Measurements from ENCODE around the gene PIK3C2G.

DNA sequence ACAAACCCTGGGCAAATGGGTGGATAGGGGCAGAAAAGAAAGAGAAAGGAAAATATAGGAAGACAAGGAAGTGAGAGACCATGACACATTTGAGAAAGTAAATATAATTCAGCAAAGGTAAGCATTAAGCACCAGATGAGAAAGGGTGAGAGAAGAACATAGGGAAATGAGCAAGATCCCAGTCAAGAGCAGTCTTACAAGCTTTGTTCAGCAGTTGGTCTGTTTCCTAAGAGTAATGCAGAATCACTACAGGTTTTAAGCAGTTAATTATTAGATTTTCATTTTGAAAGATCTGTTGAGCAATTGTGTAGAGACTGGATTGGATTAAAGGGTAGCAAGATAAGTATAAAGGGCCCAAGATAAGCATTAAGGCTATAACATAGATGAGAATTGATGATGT is 330.2 kb downstream of the PIK3C2G start:
- TF ChIP-seq, protein P1, sequence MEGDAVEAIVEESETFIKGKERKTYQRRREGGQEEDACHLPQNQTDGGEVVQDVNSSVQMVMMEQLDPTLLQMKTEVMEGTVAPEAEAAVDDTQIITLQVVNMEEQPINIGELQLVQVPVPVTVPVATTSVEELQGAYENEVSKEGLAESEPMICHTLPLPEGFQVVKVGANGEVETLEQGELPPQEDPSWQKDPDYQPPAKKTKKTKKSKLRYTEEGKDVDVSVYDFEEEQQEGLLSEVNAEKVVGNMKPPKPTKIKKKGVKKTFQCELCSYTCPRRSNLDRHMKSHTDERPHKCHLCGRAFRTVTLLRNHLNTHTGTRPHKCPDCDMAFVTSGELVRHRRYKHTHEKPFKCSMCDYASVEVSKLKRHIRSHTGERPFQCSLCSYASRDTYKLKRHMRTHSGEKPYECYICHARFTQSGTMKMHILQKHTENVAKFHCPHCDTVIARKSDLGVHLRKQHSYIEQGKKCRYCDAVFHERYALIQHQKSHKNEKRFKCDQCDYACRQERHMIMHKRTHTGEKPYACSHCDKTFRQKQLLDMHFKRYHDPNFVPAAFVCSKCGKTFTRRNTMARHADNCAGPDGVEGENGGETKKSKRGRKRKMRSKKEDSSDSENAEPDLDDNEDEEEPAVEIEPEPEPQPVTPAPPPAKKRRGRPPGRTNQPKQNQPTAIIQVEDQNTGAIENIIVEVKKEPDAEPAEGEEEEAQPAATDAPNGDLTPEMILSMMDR (IDR thresholded peaks at IDR 0.05): no peak
- TF ChIP-seq POLR2A (IDR thresholded peaks at IDR 0.05): no peak
